Erythroblast (primary cell): ENCODE data around the gene CCIN.
"Not testable (repeated sequence)": the region's sequence is repeated elsewhere in the genome, so short reads cannot be mapped to it uniquely, and the experiment has no call there.

ENCODE experiments used
- DNase-seq, 2 experiments: peaks; one replicate each; lab custom pipeline; 2025; lab: John Stamatoyannopoulos, UW
- GATA1 ChIP-seq: IDR thresholded peaks from 2 replicates; pipeline ENCODE4 v1.6.1; 2011; ENCODE audit warnings: low read depth, mild to moderate bottlenecking, control low read depth, low read length, moderate library complexity
- POLR2A ChIP-seq: IDR thresholded peaks from 2 replicates; pipeline ENCODE4 v1.6.1; 2011; ENCODE audit warnings: mild to moderate bottlenecking, low read length

The CCIN gene

GRCh38 chr9:36147441-36148175 is 21.6 kb upstream of the CCIN start:
- TF ChIP-seq POLR2A: no peak
- TF ChIP-seq GATA1: no peak
- DNase-seq: no peak

- TF ChIP-seq POLR2A (no peak), GATA1 (no peak)
- peak; percentile 65 to 70 for DNase-seq
Observed at GRCh38 chr9:36148311-36149051, 20.7 kb upstream of the CCIN start.

- no peak for DNase-seq
- no peak for TF ChIP-seq POLR2A
- no peak for TF ChIP-seq GATA1
Observed at GRCh38 chr9:36149197-36149596, 20.0 kb upstream of the CCIN start.

- TF ChIP-seq POLR2A: no peak
- no peak for TF ChIP-seq GATA1
- DNase-seq: no peak
Observed at GRCh38 chr9:36150574-36151315, 18.4 kb upstream of the CCIN start.

GRCh38 chr9:36151316-36152210 is 17.6 kb upstream of the CCIN start:
- DNase-seq: peak in 1 of 2 experiments; percentile 19
- peak; percentile 25 for TF ChIP-seq POLR2A
- TF ChIP-seq GATA1: no peak

- no peak for DNase-seq
Observed at GRCh38 chr9:36152741-36153438, 16.3 kb upstream of the CCIN start.

GRCh38 chr9:36153746-36154145 is 15.4 kb upstream of the CCIN start:
- TF ChIP-seq POLR2A: no peak
- no peak for TF ChIP-seq GATA1
- DNase-seq: no peak

More at GRCh38 chr9:36152741-36153438, 16.3 kb upstream of the CCIN start:
- TF ChIP-seq POLR2A (no peak), GATA1 (no peak)

GRCh38 chr9:36154331-36154952 is 14.7 kb upstream of the CCIN start:
- no peak for DNase-seq
- TF ChIP-seq GATA1: no peak

- TF ChIP-seq GATA1 (no peak), POLR2A (no peak)
Observed at GRCh38 chr9:36156116-36156515, 13.1 kb upstream of the CCIN start.

GRCh38 chr9:36158122-36158521 is 11.1 kb upstream of the CCIN start:
- DNase-seq: no peak
- TF ChIP-seq GATA1 (no peak), POLR2A (no peak)

More at GRCh38 chr9:36156116-36156515, 13.1 kb upstream of the CCIN start:
- DNase-seq: no peak

GRCh38 chr9:36158917-36159316 is 10.3 kb upstream of the CCIN start:
- no peak for TF ChIP-seq POLR2A
- TF ChIP-seq GATA1: no peak
- no peak for DNase-seq

GRCh38 chr9:36159509-36159908 is 9.7 kb upstream of the CCIN start:
- DNase-seq: not testable (repeated sequence)

- not testable (repeated sequence) for DNase-seq
Observed at GRCh38 chr9:36160126-36160525, 9.1 kb upstream of the CCIN start.
